ENCODE data around the gene SDHAF1.
"Not testable (repeated sequence)": the region's sequence is repeated elsewhere in the genome, so short reads cannot be mapped to it uniquely, and the experiment has no call there.

Gene SDHAF1

GRCh38 chr19:36019061-36019670 lies 24.2 kb downstream of the SDHAF1 start:
- no peak for DNase-seq (ENCODE audit: low read depth)

GRCh38 chr19:36023432-36023831 lies 28.4 kb downstream of the SDHAF1 start:
- DNase-seq (ENCODE audit: low read depth) = no peak

- no peak for DNase-seq (ENCODE audit: low read depth)
These were observed 30.6 kb downstream of the SDHAF1 start for GRCh38 chr19:36025541-36025940.

GRCh38 chr19:36026091-36026876 lies 31.3 kb downstream of the SDHAF1 start:
- no peak for DNase-seq (ENCODE audit: low read depth)

GRCh38 chr19:36027696-36028095 lies 32.7 kb downstream of the SDHAF1 start:
- DNase-seq (ENCODE audit: low read depth) = no peak

GRCh38 chr19:36028313-36029041 lies 33.5 kb downstream of the SDHAF1 start:
- no peak for DNase-seq (ENCODE audit: low read depth)

- DNase-seq (ENCODE audit: low read depth) = no peak
These were observed 35.5 kb downstream of the SDHAF1 start for GRCh38 chr19:36030264-36031148.

- no peak for DNase-seq (ENCODE audit: low read depth)
These were observed 36.3 kb downstream of the SDHAF1 start for GRCh38 chr19:36031308-36031707.

GRCh38 chr19:36032251-36033104 lies 37.5 kb downstream of the SDHAF1 start, which contains the start of gene CLIP3:
Gene CLIP3 (minus strand): TSS chr19:36032873. CDS start chr19:36032357, 516 bp downstream.
- DNase-seq (ENCODE audit: low read depth) = no peak

- DNase-seq (ENCODE audit: low read depth) = no peak
These were observed 45.5 kb downstream of the SDHAF1 start for GRCh38 chr19:36040495-36040894.

- not testable (repeated sequence) for DNase-seq (ENCODE audit: low read depth)
These were observed 46.1 kb downstream of the SDHAF1 start for GRCh38 chr19:36041092-36041491.

GRCh38 chr19:36041831-36042230 lies 46.8 kb downstream of the SDHAF1 start:
- no peak for DNase-seq (ENCODE audit: low read depth)

GRCh38 chr19:36043952-36044351 lies 49.0 kb downstream of the SDHAF1 start:
- DNase-seq (ENCODE audit: low read depth) = no peak

Data from stromal cell of bone marrow (primary cell).